Liver (tissue), 3 donors: ENCODE data around the gene CCDC30.

Experiments used
- CTCF ChIP-seq: fragments of 150-350 bp; IDR thresholded peaks from 2 replicates; pipeline ENCODE4 v1.5.1; 2017; ENCODE audit warnings: improper control_type of control experiment, low read depth, low read length; ENCODE audit not compliant: missing input control
- EGR1 ChIP-seq, 2 donors: IDR thresholded peaks; 2 replicates each; pipeline ENCODE4 v1.6.1; 2016 to 2018; ENCODE audit warnings: antibody characterized with exemption in 2 of 2, low read depth in 2 of 2
- donor health status: healthy.
- donor health status: healthy.

GRCh38 chr1:42449256-42449655 is 13.8 kb upstream of the CCDC30 start:
- TF ChIP-seq CTCF (no peak), EGR1 (IDR thresholded peaks at IDR 0.05; ENCODE audit: low read depth in 2 of 2) (no peak)
